Testis (tissue), 3 donors: ENCODE measurements around the gene GLRA3. TPM values are rescaled to one million over a fixed set of nuclear protein-coding genes. Genes with fewer than 3 reads are reported as not detected.

Experiments
- DNase-seq: peaks from one replicate; pipeline ENCODE4 v3.0.0-alpha.2; 2019
- H3K27ac ChIP-seq, 2 donors: fragments of 200-600 bp; sonication (generic); one replicate each; pipeline ENCODE4 v1.5.1; 2019
- H3K27me3 ChIP-seq: fragments of 200-600 bp; sonication (generic); one replicate; pipeline ENCODE4 v1.5.1; 2019
- H3K36me3 ChIP-seq: fragments of 200-600 bp; sonication (generic); one replicate; pipeline ENCODE4 v1.5.1; 2017; ENCODE audit warnings: low read depth; ENCODE audit errors: missing control alignments
- H3K4me1 ChIP-seq: fragments of 200-600 bp; sonication (generic); one replicate; pipeline ENCODE4 v1.5.1; 2019
- H3K4me3 ChIP-seq, 2 donors: fragments of 200-600 bp; sonication (generic); one replicate each; pipeline ENCODE4 v1.5.1; 2017 to 2019
- H3K9me3 ChIP-seq: fragments of 200-600 bp; sonication (generic); one replicate; pipeline ENCODE4 v1.5.1; 2017
- CTCF ChIP-seq, 3 experiments: fragments of 450-650 bp in 2 of 3; fragments of 200-600 bp in 1 of 3; sonication (generic) in 1 of 3; IDR thresholded peaks; one replicate each; pipeline ENCODE4 v1.5.1; 2016 to 2019; ENCODE audit warnings: antibody characterized with exemption in 3 of 3, mild to moderate bottlenecking in 2 of 3, moderate library complexity in 1 of 3
- POLR2A ChIP-seq: fragments of 450-650 bp; IDR thresholded peaks from one replicate; pipeline ENCODE4 v1.6.1; 2017; ENCODE audit warnings: antibody characterized with exemption, mild to moderate bottlenecking, moderate library complexity
- WGBS, 2 donors: methylation state at CpG; one replicate each; pipeline ENCODE4 v1.1.5; 2018; 5-methylcytosine and 5-hydroxymethylcytosine counted together
- intact Hi-C: fragments of 100-400 bp; cut with DNase I; formaldehyde crosslinking; loops from one replicate; pipeline ENCODE4 v1.15.1; 2023; ENCODE audit warnings: low total_unique reads
- polyA plus RNA-seq: library from polyadenylated mRNA; stranded (reverse); fragments of 350-450 nt; fragmentation: Illumina TruSeq; extraction: RNeasy Lipid Tissue Mini Kit (QIAGEN cat#74804); gene quantifications from one replicate; pipeline ENCODE4 v1.2.3, GENCODE V29; 2014; ENCODE audit warnings: low read depth, low replicate concordance; ENCODE audit not compliant: insufficient read depth
- total RNA-seq, 2 donors: library from RNA; depleted of rRNA; stranded (reverse); fragments of >200 nt; gene quantifications; one replicate each; pipeline ENCODE4 v1.2.3, GENCODE V29; 2016

The GLRA3 gene
- total and polyA plus RNA-seq, 3 donors from 2014 or later, result 1.2 to 1.3 (median 1.3) TPM

- Histone ChIP-seq H3K9me3 (no peaks in the 10 kb centered on the region), H3K4me3 (no peak overlapping the region), H3K27me3 (no peaks in the 10 kb centered on the region), H3K27ac (no peak overlapping the region), H3K36me3 (no peaks in the 10 kb centered on the region), H3K4me1 (no peaks in the 10 kb centered on the region)
- intact Hi-C loops, result no loop called here
- DNase-seq, result no peak
- TF ChIP-seq POLR2A (no peak), CTCF (IDR thresholded peaks at IDR 0.05) (no peak)
- WGBS, 2 donors, result 92 to 94% methylated on average over 2 of the region's 2 CpGs
Observed at GRCh38 chr4:174627473-174627872, 201.6 kb downstream of the GLRA3 start.

GRCh38 chr4:174626342-174627008, 202.6 kb downstream of the GLRA3 start:
- WGBS, 2 donors, result 67 to 75% methylated on average over 1 of the region's 1 CpG
- H3K4me1 ChIP-seq, result no peaks in the 10 kb centered on the region
- DNase-seq, result no peak
- no peaks in the 10 kb centered on the region for H3K36me3 ChIP-seq
- intact Hi-C loops, result no loop called here
- H3K27ac ChIP-seq, result no peak overlapping the region
- H3K4me3 ChIP-seq, result no peak overlapping the region
- no peak for TF ChIP-seq CTCF (IDR thresholded peaks at IDR 0.05)
- no peak for TF ChIP-seq POLR2A
- no peaks in the 10 kb centered on the region for H3K27me3 ChIP-seq
- H3K9me3 ChIP-seq, result no peaks in the 10 kb centered on the region

- DNase-seq, result no peak
- no peak for TF ChIP-seq POLR2A
- Histone ChIP-seq H3K4me3 (no peak overlapping the region), H3K27ac (no peak overlapping the region), H3K27me3 (no peaks in the 10 kb centered on the region), H3K4me1 (no peaks in the 10 kb centered on the region), H3K36me3 (no peaks in the 10 kb centered on the region), H3K9me3 (no peaks in the 10 kb centered on the region)
- intact Hi-C loops, result no loop called here
- WGBS, 2 donors, result 86 to 88% methylated on average over 3 of the region's 3 CpGs
Observed at GRCh38 chr4:174616661-174617060, 212.4 kb downstream of the GLRA3 start.

GRCh38 chr4:174613979-174614378, 215.1 kb downstream of the GLRA3 start:
- WGBS, 2 donors, result 88 to 92% methylated on average over 1 of the region's 1 CpG
- no peaks in the 10 kb centered on the region for H3K4me1 ChIP-seq
- H3K27me3 ChIP-seq, result no peaks in the 10 kb centered on the region

GRCh38 chr4:174611792-174612191, 217.3 kb downstream of the GLRA3 start:
- 88 to 89% methylated on average over 1 of the region's 1 CpG for WGBS, 2 donors
- intact Hi-C loops, result no loop called here

More at GRCh38 chr4:174613979-174614378, 215.1 kb downstream of the GLRA3 start:
- Histone ChIP-seq H3K9me3 (no peaks in the 10 kb centered on the region), H3K27ac (no peak overlapping the region), H3K4me3 (no peak overlapping the region), H3K36me3 (no peaks in the 10 kb centered on the region)
- DNase-seq, result no peak
- intact Hi-C loops, result no loop called here
- TF ChIP-seq POLR2A, result no peak
- TF ChIP-seq CTCF (IDR thresholded peaks at IDR 0.05), result no peak

More at GRCh38 chr4:174611792-174612191, 217.3 kb downstream of the GLRA3 start:
- H3K27me3 ChIP-seq, result no peaks in the 10 kb centered on the region
- no peak for DNase-seq
- H3K4me3 ChIP-seq, result no peak overlapping the region
- no peaks in the 10 kb centered on the region for H3K4me1 ChIP-seq
- no peaks in the 10 kb centered on the region for H3K9me3 ChIP-seq
- TF ChIP-seq POLR2A (no peak), CTCF (IDR thresholded peaks at IDR 0.05) (no peak)
- no peak overlapping the region for H3K27ac ChIP-seq
- H3K36me3 ChIP-seq, result no peaks in the 10 kb centered on the region
